CD4-positive, alpha-beta T cell (primary cell): ENCODE results near the gene TSC22D1. TPM values are rescaled to one million over a fixed set of nuclear protein-coding genes. Genes with fewer than 3 reads are reported as not detected.

ENCODE experiments used
- ATAC-seq: fragments of 200-7000 bp; cut with Tn5 transposase; one replicate; pipeline ENCODE4 v1.10.0; 2022; ENCODE audit warnings: mild to moderate bottlenecking; ENCODE audit not compliant: poor library complexity
- CTCF ChIA-PET: fragments of 350-600 bp; sonication (Branson Sonifier 250); formaldehyde crosslinking; loops from one replicate; lab custom pipeline; 2021; ENCODE audit warnings: antibody characterized with exemption, inconsistent platforms; lab: Charles Lee
- POLR2A ChIA-PET: fragments of 350-600 bp; sonication (Branson Sonifier 250); formaldehyde crosslinking; loops from one replicate; lab custom pipeline; 2021; ENCODE audit warnings: antibody characterized with exemption, inconsistent platforms; lab: Charles Lee
- DNase-seq, 14 experiments: peaks; one replicate each; pipeline ENCODE4 v3.0.0-alpha.2; 2013 to 2020; ENCODE audit warnings: mixed read lengths in 2 of 14
- H3K27ac ChIP-seq, 2 donors: one replicate each; pipeline versions ENCODE4 v1.5.1 to v1.7.0; 2013; ENCODE audit warnings: low read length in 2 of 2, low read depth in 1 of 2, mild to moderate bottlenecking in 1 of 2
- H3K27me3 ChIP-seq, 2 experiments: 1 replicate in 1 of 2; 2 replicates in 1 of 2; pipeline versions ENCODE4 v1.6.1 to v1.7.0; 2013; ENCODE audit warnings: low read length in 2 of 2, control low read depth in 1 of 2, mild to moderate bottlenecking in 1 of 2, moderate library complexity in 1 of 2; ENCODE audit not compliant: insufficient read depth in 2 of 2, control insufficient read depth in 1 of 2
- H3K36me3 ChIP-seq: one replicate; pipeline ENCODE4 v1.6.1; 2013; ENCODE audit warnings: low read length, control low read depth; ENCODE audit not compliant: insufficient read depth
- H3K4me1 ChIP-seq: one replicate; pipeline ENCODE4 v1.6.1; 2013; ENCODE audit warnings: low read length, control low read depth; ENCODE audit not compliant: insufficient read depth
- H3K4me3 ChIP-seq: one replicate; pipeline ENCODE4 v1.5.1; 2013; ENCODE audit warnings: mild to moderate bottlenecking, low read length, moderate library complexity
- H3K9me3 ChIP-seq, 2 experiments: 1 replicate in 1 of 2; 2 replicates in 1 of 2; pipeline versions ENCODE4 v1.6.1 to v1.7.0; 2013; ENCODE audit warnings: low read length in 2 of 2, mild to moderate bottlenecking in 2 of 2, control low read depth in 1 of 2, moderate library complexity in 1 of 2; ENCODE audit not compliant: control insufficient read depth in 1 of 2, insufficient read depth in 1 of 2
- H3K27ac Mint-ChIP-seq: one replicate; pipeline ENCODE4 v1.8.0; 2020; ENCODE audit warnings: mixed read lengths
- H3K27me3 Mint-ChIP-seq: one replicate; pipeline ENCODE4 v1.8.0; 2021; ENCODE audit warnings: mixed read lengths
- H3K36me3 Mint-ChIP-seq: one replicate; pipeline ENCODE4 v1.8.0; 2021; ENCODE audit warnings: low read depth, mixed read lengths
- H3K4me1 Mint-ChIP-seq: one replicate; pipeline ENCODE4 v1.8.0; 2021; ENCODE audit warnings: low read depth, mixed read lengths
- H3K4me3 Mint-ChIP-seq: one replicate; pipeline ENCODE4 v1.8.0; 2020; ENCODE audit warnings: mild to moderate bottlenecking, mixed read lengths
- H3K9me3 Mint-ChIP-seq: one replicate; pipeline ENCODE4 v1.8.0; 2020; ENCODE audit warnings: mixed read lengths
- intact Hi-C, 2 experiments: fragments of 100-400 bp; cut with DNase I in 1 of 2; cut with micrococcal nuclease in 1 of 2; formaldehyde crosslinking; loops; one replicate each; pipeline versions ENCODE4 v1.15.1 to v1.9.0; 2023 to 2025; cut with DNase I, micrococcal nuclease
- total RNA-seq, 174 experiments: library from RNA in 2 of 174; stranded (reverse) in 2 of 174; gene quantifications; one replicate each; pipeline ENCODE4 v1.2.3 and lab custom pipeline; 2021 to 2026
- TF ChIP-seq, protein P1 (sequence below): fragments of 200-600 bp; IDR thresholded peaks from one replicate; pipeline ENCODE4 v1.8.0; 2022; ENCODE audit warnings: antibody characterized with exemption, mild to moderate bottlenecking

The TSC22D1 gene
- total RNA-seq, 2 experiments from 2014 or later, result 24.0 to 26.5 TPM

DNA sequence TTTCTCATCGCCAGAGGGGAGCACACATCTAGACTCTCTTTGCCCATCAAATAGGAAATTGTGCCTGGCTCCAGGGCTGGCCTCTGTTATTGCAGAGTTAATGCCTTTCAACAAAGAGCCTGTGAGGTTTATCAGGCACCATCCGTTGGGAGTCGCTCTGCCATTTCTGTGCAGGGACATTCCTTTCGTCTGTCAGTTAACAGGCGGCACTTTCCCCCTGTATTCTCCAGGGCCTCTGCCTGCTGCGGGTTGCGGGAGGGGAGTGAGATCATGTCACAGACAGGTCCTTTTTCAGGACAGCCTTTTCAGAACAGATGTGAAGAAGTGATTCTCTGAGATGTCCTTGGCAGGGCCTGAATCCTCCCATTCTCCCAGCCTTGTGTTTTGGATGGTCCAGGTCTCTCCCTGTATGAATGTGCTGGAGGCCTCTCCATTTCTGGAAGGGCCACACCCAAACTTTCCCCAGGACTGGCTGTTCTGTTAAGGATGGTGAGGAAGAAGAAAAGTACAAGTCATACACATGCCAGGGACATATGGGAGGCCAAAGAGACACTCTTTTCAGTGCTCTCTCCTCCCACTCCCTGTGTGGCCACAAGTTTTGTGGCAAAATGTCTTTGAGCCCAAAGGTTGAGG is 187.6 kb downstream of the TSC22D1 start:
- Histone ChIP-seq H3K27me3 (no peaks in the 10 kb centered on the region), H3K9me3 (no peaks in the 10 kb centered on the region), H3K27ac (no peak overlapping the region), H3K4me3 (no peak overlapping the region), H3K36me3 (no peaks in the 10 kb centered on the region), H3K4me1 (no peaks in the 10 kb centered on the region)
- no peak overlapping the region for H3K4me3 Mint-ChIP-seq
- H3K9me3 Mint-ChIP-seq, result no peaks in the 10 kb centered on the region
- TF ChIP-seq, protein P1, sequence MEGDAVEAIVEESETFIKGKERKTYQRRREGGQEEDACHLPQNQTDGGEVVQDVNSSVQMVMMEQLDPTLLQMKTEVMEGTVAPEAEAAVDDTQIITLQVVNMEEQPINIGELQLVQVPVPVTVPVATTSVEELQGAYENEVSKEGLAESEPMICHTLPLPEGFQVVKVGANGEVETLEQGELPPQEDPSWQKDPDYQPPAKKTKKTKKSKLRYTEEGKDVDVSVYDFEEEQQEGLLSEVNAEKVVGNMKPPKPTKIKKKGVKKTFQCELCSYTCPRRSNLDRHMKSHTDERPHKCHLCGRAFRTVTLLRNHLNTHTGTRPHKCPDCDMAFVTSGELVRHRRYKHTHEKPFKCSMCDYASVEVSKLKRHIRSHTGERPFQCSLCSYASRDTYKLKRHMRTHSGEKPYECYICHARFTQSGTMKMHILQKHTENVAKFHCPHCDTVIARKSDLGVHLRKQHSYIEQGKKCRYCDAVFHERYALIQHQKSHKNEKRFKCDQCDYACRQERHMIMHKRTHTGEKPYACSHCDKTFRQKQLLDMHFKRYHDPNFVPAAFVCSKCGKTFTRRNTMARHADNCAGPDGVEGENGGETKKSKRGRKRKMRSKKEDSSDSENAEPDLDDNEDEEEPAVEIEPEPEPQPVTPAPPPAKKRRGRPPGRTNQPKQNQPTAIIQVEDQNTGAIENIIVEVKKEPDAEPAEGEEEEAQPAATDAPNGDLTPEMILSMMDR, result no peak
- intact Hi-C loops, result no loop called here
- H3K27ac Mint-ChIP-seq, result no peak overlapping the region
- CTCF ChIA-PET, result no interaction called here
- no peaks in the 10 kb centered on the region for H3K4me1 Mint-ChIP-seq
- ATAC-seq (no peak), DNase-seq (no peak)
- POLR2A ChIA-PET, result interaction anchor here (0.6 kb wide), 1 partner anchor 444 kb away, joined by 3 read pairs; no protein-coding TSS in a partner anchor
- H3K27me3 Mint-ChIP-seq, result no peaks in the 10 kb centered on the region
- H3K36me3 Mint-ChIP-seq, result no peaks in the 10 kb centered on the region

DNA sequence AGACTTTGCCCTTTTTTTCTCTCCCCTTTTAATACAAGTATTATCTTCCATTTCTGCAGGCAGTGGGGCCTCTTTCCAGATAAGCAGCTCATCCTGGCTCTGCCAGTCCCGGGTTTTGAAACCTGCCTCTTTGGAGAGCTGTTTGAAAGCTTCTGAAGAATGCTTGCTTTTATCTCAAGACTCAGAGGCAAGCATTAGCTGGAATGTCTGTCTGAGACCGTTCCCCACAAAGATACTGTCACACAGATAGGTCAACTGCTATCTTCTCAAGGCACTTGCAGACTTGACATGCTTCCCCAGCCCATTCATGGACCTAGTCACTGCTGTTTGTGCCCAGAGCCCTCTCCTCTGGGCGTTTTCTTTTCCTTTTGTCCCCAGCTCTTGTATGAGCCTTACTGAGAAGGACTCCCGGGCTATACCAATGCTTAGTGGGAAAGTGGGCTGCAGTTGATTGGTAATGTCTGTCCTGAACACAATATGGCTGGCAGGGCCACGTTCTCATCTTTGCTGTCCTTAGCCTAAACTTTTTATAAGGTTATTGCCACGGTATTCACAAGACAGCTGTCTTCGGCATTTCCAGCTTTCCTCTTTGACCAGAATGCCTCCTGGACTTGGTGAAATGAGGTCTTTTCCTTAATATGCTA is 189.1 kb downstream of the TSC22D1 start:
- ATAC-seq (no peak), DNase-seq (no peak)
- no peaks in the 10 kb centered on the region for H3K36me3 Mint-ChIP-seq
- no peaks in the 10 kb centered on the region for H3K36me3 ChIP-seq
- H3K27ac Mint-ChIP-seq, result no peak overlapping the region
- H3K4me1 ChIP-seq, result no peaks in the 10 kb centered on the region
- intact Hi-C loops, result no loop called here
- no peaks in the 10 kb centered on the region for H3K27me3 ChIP-seq
- H3K4me3 ChIP-seq, result no peak overlapping the region
- TF ChIP-seq, protein P1, result no peak
- ChIA-PET CTCF (no interaction called here), POLR2A (no interaction called here)
- H3K4me3 Mint-ChIP-seq, result no peak overlapping the region
- no peak overlapping the region for H3K27ac ChIP-seq
- no peaks in the 10 kb centered on the region for H3K4me1 Mint-ChIP-seq
- H3K9me3 ChIP-seq, result no peaks in the 10 kb centered on the region
- no peaks in the 10 kb centered on the region for H3K9me3 Mint-ChIP-seq
- no peaks in the 10 kb centered on the region for H3K27me3 Mint-ChIP-seq

DNA sequence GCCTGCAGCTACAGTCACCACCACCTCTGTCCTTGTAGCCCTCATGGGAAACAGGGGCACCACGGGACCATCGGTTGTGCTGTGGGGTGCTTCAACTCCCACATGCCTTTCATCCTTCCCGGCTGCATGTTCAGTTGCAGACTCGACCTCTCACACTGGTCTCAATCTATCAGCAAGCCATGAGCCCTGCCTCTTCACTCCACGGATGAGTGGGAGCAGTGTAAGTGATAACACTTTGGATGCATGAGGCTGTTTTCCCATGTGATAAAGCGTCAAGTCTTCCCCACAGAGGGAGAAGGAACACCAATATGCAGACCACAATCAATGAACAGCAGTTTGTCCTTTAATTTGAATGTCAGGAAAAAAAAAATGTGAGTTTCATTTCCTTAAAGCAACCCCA is 190.3 kb downstream of the TSC22D1 start:
- Histone ChIP-seq H3K27me3 (no peaks in the 10 kb centered on the region), H3K36me3 (no peaks in the 10 kb centered on the region), H3K27ac (no peak overlapping the region), H3K9me3 (no peaks in the 10 kb centered on the region), H3K4me1 (no peaks in the 10 kb centered on the region), H3K4me3 (no peak overlapping the region)
- no peak overlapping the region for H3K27ac Mint-ChIP-seq
- H3K36me3 Mint-ChIP-seq, result no peaks in the 10 kb centered on the region
- H3K4me3 Mint-ChIP-seq, result no peak overlapping the region
- TF ChIP-seq, protein P1, result no peak
- no peaks in the 10 kb centered on the region for H3K4me1 Mint-ChIP-seq
- CTCF ChIA-PET, result no interaction called here
- H3K9me3 Mint-ChIP-seq, result no peaks in the 10 kb centered on the region
- intact Hi-C loops, result no loop called here
- ATAC-seq, result no peak
- DNase-seq, result no peak
- H3K27me3 Mint-ChIP-seq, result no peaks in the 10 kb centered on the region
- POLR2A ChIA-PET, result no interaction called here
